Stomach (tissue), 9 donors: Measurements from ENCODE around the gene RAB5B. TPM values are rescaled to one million over a fixed set of nuclear protein-coding genes. Genes with fewer than 3 reads are reported as not detected.
A peak's percentile ranks its signal among the peaks of the same experiment; 100 is the strongest.

Experiments
- DNase-seq, 2 donors: peaks; one replicate each; pipeline versions ENCODE4 v3.0.0 to v3.0.0-alpha.2; 2013 to 2019
- H3K27ac ChIP-seq, 5 donors: fragments of 200-600 bp in 4 of 5; sonication (generic) in 4 of 5; one replicate each; pipeline ENCODE4 v1.5.1; 2013 to 2019; ENCODE audit warnings: mild to moderate bottlenecking in 1 of 5, moderate library complexity in 1 of 5
- H3K27me3 ChIP-seq, 3 donors: fragments of 200-600 bp; sonication (generic); one replicate each; pipeline ENCODE4 v1.5.1; 2017 to 2019; ENCODE audit warnings: mixed run types in 1 of 3
- H3K36me3 ChIP-seq, 4 donors: fragments of 200-600 bp; sonication (generic); 1 replicate in 3 of 4; 2 replicates in 1 of 4; pipeline ENCODE4 v1.5.1; 2016 to 2019
- H3K4me1 ChIP-seq, 4 donors: fragments of 200-600 bp; sonication (generic); one replicate each; pipeline ENCODE4 v1.5.1; 2016 to 2019
- H3K4me3 ChIP-seq, 4 donors: fragments of 200-600 bp; sonication (generic) in 3 of 4; one replicate each; pipeline ENCODE4 v1.5.1; 2016 to 2019; ENCODE audit warnings: mild to moderate bottlenecking in 1 of 4
- H3K9me3 ChIP-seq, 4 donors: fragments of 200-600 bp; sonication (generic); one replicate each; pipeline ENCODE4 v1.5.1; 2016 to 2019
- EP300 ChIP-seq: sonication (generic); formaldehyde crosslinking; IDR thresholded peaks from one replicate; pipeline ENCODE4 v1.6.1; 2017; ENCODE audit warnings: antibody characterized with exemption
- POLR2A ChIP-seq, 4 donors: fragments of 450-650 bp; IDR thresholded peaks; one replicate each; pipeline ENCODE4 v1.6.1; 2016; ENCODE audit warnings: antibody characterized with exemption in 4 of 4, control low read depth in 2 of 4, mild to moderate bottlenecking in 1 of 4, moderate library complexity in 1 of 4
- POLR2AphosphoS5 ChIP-seq, 3 donors: sonication (generic); formaldehyde crosslinking; IDR thresholded peaks; one replicate each; pipeline ENCODE4 v1.6.1; 2016; ENCODE audit warnings: antibody characterized with exemption in 3 of 3
- WGBS, 5 donors: extraction: QIAGEN DNeasy Blood & Tissue Kit in 3 of 5; methylation state at CpG; one replicate each; pipeline versions ENCODE4 v1.1.5 to v1.1.7; 2013 to 2018; 5-methylcytosine and 5-hydroxymethylcytosine counted together
- intact Hi-C: fragments of 100-400 bp; cut with DNase I; formaldehyde crosslinking; loops from one replicate; pipeline ENCODE4 v1.15.1; 2023; ENCODE audit warnings: low total_unique reads
- polyA plus RNA-seq, 3 donors: library from polyadenylated mRNA; stranded (reverse); fragments of 200-250 nt; gene quantifications; one replicate each; pipeline ENCODE4 v1.2.3, GENCODE V29; 2013
- total RNA-seq, 5 donors: library from RNA; depleted of rRNA; stranded (reverse); fragments of >200 nt; gene quantifications; one replicate each; pipeline versions ENCODE4 v1.1.0 to v1.2.3, GENCODE V29; 2014 to 2016
- TF ChIP-seq, protein P1 (sequence below), 7 experiments: fragments of 450-650 bp in 4 of 7; fragments of 200-600 bp in 3 of 7; sonication (generic) in 3 of 7; IDR thresholded peaks; one replicate each; pipeline ENCODE4 v1.5.1; 2016 to 2019; ENCODE audit warnings: antibody characterized with exemption in 7 of 7, control low read depth in 2 of 7, mild to moderate bottlenecking in 1 of 7
- donor health status: healthy with polysubstance abuse.
- donor health status: Bipolar disorder and iron deficiency.
- donor health status: healthy.

The RAB5B gene
- total and polyA plus RNA-seq, 8 donors, result 17.1 to 100 (median 74.3) TPM

DNA sequence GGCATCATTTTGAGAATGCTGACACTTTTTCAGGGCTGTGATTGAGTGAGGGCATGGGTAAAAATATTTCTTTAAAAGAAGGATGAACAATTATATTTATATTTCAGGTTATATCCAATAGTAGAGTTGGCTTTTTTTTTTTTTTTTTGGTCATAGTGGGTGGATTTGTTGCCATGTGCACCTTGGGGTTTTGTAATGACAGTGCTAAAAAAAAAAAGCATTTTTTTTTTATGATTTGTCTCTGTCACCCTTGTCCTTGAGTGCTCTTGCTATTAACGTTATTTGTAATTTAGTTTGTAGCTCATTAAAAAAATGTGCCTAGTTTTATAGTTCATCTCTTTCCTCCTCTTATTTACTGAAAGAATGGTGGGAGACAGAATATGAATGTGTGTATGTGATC, 1.4 kb upstream of the RAB5B start:
- Histone ChIP-seq H3K27me3 (no peaks in the 10 kb centered on the region), H3K36me3 (peaks cover 0 to 20% (median 19%) of the 10 kb centered on the region in 4 donors), H3K9me3 (no peaks in the 10 kb centered on the region), H3K4me3 (peak overlapping the region; percentile 48 to 64 (median 56)), H3K27ac (peak overlapping the region; percentile 91 to 98 (median 95)), H3K4me1 (peaks cover 35 to 64% (median 48%) of the 10 kb centered on the region in 4 donors)
- no peak for DNase-seq
- TF ChIP-seq, protein P1, sequence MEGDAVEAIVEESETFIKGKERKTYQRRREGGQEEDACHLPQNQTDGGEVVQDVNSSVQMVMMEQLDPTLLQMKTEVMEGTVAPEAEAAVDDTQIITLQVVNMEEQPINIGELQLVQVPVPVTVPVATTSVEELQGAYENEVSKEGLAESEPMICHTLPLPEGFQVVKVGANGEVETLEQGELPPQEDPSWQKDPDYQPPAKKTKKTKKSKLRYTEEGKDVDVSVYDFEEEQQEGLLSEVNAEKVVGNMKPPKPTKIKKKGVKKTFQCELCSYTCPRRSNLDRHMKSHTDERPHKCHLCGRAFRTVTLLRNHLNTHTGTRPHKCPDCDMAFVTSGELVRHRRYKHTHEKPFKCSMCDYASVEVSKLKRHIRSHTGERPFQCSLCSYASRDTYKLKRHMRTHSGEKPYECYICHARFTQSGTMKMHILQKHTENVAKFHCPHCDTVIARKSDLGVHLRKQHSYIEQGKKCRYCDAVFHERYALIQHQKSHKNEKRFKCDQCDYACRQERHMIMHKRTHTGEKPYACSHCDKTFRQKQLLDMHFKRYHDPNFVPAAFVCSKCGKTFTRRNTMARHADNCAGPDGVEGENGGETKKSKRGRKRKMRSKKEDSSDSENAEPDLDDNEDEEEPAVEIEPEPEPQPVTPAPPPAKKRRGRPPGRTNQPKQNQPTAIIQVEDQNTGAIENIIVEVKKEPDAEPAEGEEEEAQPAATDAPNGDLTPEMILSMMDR (IDR thresholded peaks at IDR 0.05), result no peak
- TF ChIP-seq EP300, result no peak
- no peak for TF ChIP-seq POLR2A (IDR thresholded peaks at IDR 0.05)
- TF ChIP-seq POLR2AphosphoS5 (IDR thresholded peaks at IDR 0.05), result no peak
- intact Hi-C loops, result no loop called here
- 16 to 32% (median 21%) methylated on average over 1 of the region's 1 CpG for WGBS, 5 donors

DNA sequence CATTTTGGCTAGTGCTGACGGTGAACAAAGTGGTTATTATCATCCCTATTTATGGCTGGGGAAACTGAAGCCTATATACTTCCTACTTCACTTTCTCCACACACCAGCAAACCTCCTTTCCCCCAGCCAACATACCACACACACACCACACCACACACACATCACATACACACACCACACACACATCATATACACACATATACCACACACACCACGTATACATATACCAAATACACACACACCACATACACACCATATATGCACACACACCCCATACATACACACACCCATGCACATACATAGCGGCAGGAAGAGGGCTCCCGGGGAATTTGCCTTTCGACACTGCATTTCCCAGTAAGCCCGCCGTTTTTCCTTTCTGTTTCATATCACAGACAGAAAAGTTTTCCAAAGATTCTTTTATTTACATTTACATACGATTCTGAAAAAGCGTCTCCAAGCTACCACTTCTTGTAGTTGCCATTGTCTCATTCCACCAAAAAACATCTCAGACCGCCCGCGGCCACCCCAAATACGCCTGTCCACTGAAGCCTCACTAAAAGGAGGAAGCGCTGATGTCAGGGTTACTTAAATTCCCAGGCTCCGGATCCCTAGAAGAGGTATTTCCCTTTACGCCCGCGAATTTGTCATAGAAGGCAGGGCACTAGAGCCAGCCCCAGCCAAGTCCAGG, 823 bp upstream of the RAB5B start:
- H3K27me3 ChIP-seq, result no peaks in the 10 kb centered on the region
- H3K4me1 ChIP-seq, result peaks cover 34 to 64% (median 49%) of the 10 kb centered on the region in 4 donors
- H3K4me3 ChIP-seq, result peak overlapping the region; percentile 48 to 64 (median 56)
- peak in 1 of 2 donors; percentile 78 for DNase-seq
- H3K9me3 ChIP-seq, result no peaks in the 10 kb centered on the region
- peak overlapping the region; percentile 91 to 98 (median 95) for H3K27ac ChIP-seq
- H3K36me3 ChIP-seq, result peaks cover 0 to 20% (median 20%) of the 10 kb centered on the region in 4 donors
- intact Hi-C loops, result no loop called here
- TF ChIP-seq EP300 (no peak), POLR2AphosphoS5 (IDR thresholded peaks at IDR 0.05) (peak; percentile 50 to 92 (median 80)), POLR2A (IDR thresholded peaks at IDR 0.05) (peak in 2 of 4 donors; percentile 39 to 69)
- TF ChIP-seq, protein P1 (IDR thresholded peaks at IDR 0.05), result no peak
- WGBS, 5 donors, result 0 to 1% (median 1%) methylated on average over 18 of the region's 18 CpGs

DNA sequence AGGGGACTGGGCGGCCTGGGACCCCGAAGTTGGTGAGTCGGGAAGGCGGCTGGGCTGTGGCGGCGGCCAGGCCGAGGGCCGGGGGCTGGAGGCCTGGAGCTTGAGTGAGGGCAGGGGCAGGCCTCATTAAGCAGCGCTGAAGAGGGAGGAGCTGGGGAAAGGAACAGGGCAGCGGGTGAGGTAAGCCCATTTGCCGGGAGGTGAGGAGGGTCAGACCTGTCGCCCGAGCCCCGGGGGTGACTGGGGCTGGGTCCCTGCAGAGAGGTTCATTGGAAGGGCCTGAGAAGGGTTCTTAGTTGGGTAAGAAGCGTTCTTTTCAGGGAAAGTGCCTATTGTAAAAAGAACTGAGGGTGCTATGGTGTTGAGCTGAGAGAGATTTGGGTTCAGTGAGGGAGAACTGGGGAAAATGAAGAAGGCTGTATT, 441 bp downstream of the RAB5B start:
- Histone ChIP-seq H3K4me3 (peak overlapping the region; percentile 82 to 96 (median 90)), H3K27ac (peak overlapping the region; percentile 92 to 99 (median 97)), H3K9me3 (no peaks in the 10 kb centered on the region), H3K4me1 (peaks cover 42 to 69% (median 59%) of the 10 kb centered on the region in 4 donors), H3K27me3 (no peaks in the 10 kb centered on the region), H3K36me3 (peaks cover 0 to 27% (median 22%) of the 10 kb centered on the region in 4 donors)
- TF ChIP-seq POLR2AphosphoS5 (IDR thresholded peaks at IDR 0.05) (no peak), EP300 (no peak), POLR2A (IDR thresholded peaks at IDR 0.05) (no peak)
- TF ChIP-seq, protein P1 (IDR thresholded peaks at IDR 0.05), result no peak
- DNase-seq, result peak; percentile 54 to 85
- 0 to 1% (median 0%) methylated on average over 10 to 15 of the region's 15 CpGs for WGBS, 5 donors
- intact Hi-C loops, result no loop called here

DNA sequence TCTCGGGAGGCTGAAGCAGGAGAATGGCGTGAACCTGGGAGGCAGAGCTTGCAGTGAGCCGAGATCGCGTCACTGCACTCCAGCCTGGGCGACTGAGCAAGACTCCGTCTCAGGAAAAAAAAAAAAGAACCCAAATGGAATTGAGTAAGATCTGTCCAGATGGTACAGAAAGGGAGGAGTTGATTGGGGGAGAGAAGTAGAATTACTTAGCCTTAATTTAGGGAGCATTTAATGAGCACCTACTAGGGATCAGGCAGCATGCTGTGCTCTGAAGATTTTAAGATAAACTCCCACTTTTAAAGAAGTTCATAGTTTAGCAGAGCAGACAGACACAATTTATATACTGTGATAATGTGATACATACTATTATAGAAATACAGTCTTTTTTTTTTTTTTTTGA, 4.5 kb downstream of the RAB5B start:
- intact Hi-C loops, result no loop called here
- Histone ChIP-seq H3K4me1 (peaks cover 42 to 73% (median 46%) of the 10 kb centered on the region in 4 donors), H3K27ac (peak overlapping the region in 1 of 5 donors; percentile 53), H3K36me3 (peaks cover 5 to 35% (median 31%) of the 10 kb centered on the region in 4 donors), H3K9me3 (no peaks in the 10 kb centered on the region), H3K27me3 (no peaks in the 10 kb centered on the region), H3K4me3 (no peak overlapping the region)
- TF ChIP-seq POLR2A (IDR thresholded peaks at IDR 0.05) (no peak), EP300 (no peak), POLR2AphosphoS5 (IDR thresholded peaks at IDR 0.05) (no peak)
- TF ChIP-seq, protein P1 (IDR thresholded peaks at IDR 0.05), result no peak
- WGBS, 5 donors, result 93 to 96% (median 94%) methylated on average over 7 of the region's 7 CpGs
- DNase-seq, result no peak
